Fibroblast of lung (primary cell): ENCODE measurements around the gene MAST1. TPM values are rescaled to one million over a fixed set of nuclear protein-coding genes. Genes with fewer than 3 reads are reported as not detected.

Experiments used
- DNase-seq, 2 donors: peaks; one replicate each; pipeline versions ENCODE4 v3.0.0 to v3.0.0-alpha.2; 2010; ENCODE audit warnings: low read depth in 2 of 2
- H2AFZ ChIP-seq: 2 replicates; pipeline ENCODE4 v1.5.1; 2012; ENCODE audit warnings: low read length, control low read depth, inconsistent platforms
- H3K27ac ChIP-seq: 2 replicates; pipeline ENCODE4 v1.5.1; 2011; ENCODE audit warnings: low read length, control low read depth; ENCODE audit not compliant: insufficient read depth
- H3K27me3 ChIP-seq: 2 replicates; pipeline ENCODE4 v1.5.1; 2011; ENCODE audit warnings: mild to moderate bottlenecking, low read length; ENCODE audit not compliant: control insufficient read depth, insufficient read depth
- H3K36me3 ChIP-seq: 2 replicates; pipeline ENCODE4 v1.5.1; 2011; ENCODE audit warnings: low read length; ENCODE audit not compliant: control insufficient read depth, insufficient read depth
- H3K4me1 ChIP-seq: 2 replicates; pipeline ENCODE4 v1.5.1; 2011; ENCODE audit warnings: low read length; ENCODE audit not compliant: control insufficient read depth, insufficient read depth; ENCODE audit errors: extremely low read depth
- H3K4me2 ChIP-seq: 2 replicates; pipeline ENCODE4 v1.5.1; 2011; ENCODE audit warnings: low read length, control low read depth; ENCODE audit not compliant: insufficient read depth; ENCODE audit errors: extremely low read depth
- H3K4me3 ChIP-seq, 4 experiments: fragments of 200-600 bp in 1 of 4; sonication (generic) in 1 of 4; replicated peaks in 1 of 4; 2 replicates each; pipeline ENCODE4 v1.5.1; 2011 to 2016; ENCODE audit warnings: low read length in 4 of 4, low read depth in 3 of 4, mild to moderate bottlenecking in 3 of 4, control low read depth in 2 of 4, inconsistent platforms in 1 of 4, mixed read lengths in 1 of 4; ENCODE audit not compliant: insufficient read depth in 1 of 4; ENCODE audit errors: control extremely low read depth in 1 of 4
- H3K79me2 ChIP-seq: 2 replicates; pipeline ENCODE4 v1.5.1; 2012; ENCODE audit warnings: mild to moderate bottlenecking, low read length, inconsistent platforms; ENCODE audit not compliant: control insufficient read depth, insufficient read depth
- H3K9ac ChIP-seq: 2 replicates; pipeline ENCODE4 v1.5.1; 2011; ENCODE audit warnings: mild to moderate bottlenecking, low read length, control low read depth; ENCODE audit not compliant: insufficient read depth
- H3K9me3 ChIP-seq: 2 replicates; pipeline ENCODE4 v1.5.1; 2012; ENCODE audit warnings: low read depth, low read length; ENCODE audit not compliant: control insufficient read depth, insufficient read depth
- H4K20me1 ChIP-seq: 2 replicates; pipeline ENCODE4 v1.5.1; 2011; ENCODE audit warnings: low read length; ENCODE audit not compliant: control insufficient read depth, insufficient read depth; ENCODE audit errors: extremely low read depth
- EZH2 ChIP-seq: IDR thresholded peaks from 2 replicates; pipeline ENCODE4 v1.5.1; 2012; ENCODE audit warnings: low read length, control low read depth, mild to moderate bottlenecking; ENCODE audit errors: missing control alignments
- polyA plus RNA-seq, 2 donors: library from polyadenylated mRNA; depleted of rRNA in 1 of 2; stranded (reverse) in 1 of 2; unstranded in 1 of 2; fragments of >200 nt; gene quantifications; 2 replicates each; pipeline ENCODE4 v1.2.1, GENCODE V29; 2011 to 2012; ENCODE audit warnings: missing spikeins in 1 of 2
- total RNA-seq: library from RNA; depleted of rRNA; stranded (reverse); fragments of >200 nt; gene quantifications from 2 replicates; pipeline ENCODE4 v1.2.1, GENCODE V29; 2014
- TF ChIP-seq, protein P1 (sequence below), 2 donors: IDR thresholded peaks in 1 of 2; conservative IDR thresholded peaks in 1 of 2; 1 replicate in 1 of 2; 2 replicates in 1 of 2; pipeline ENCODE4 v1.5.1; 2011 to 2012; ENCODE audit warnings: low read length in 2 of 2, control low read depth in 1 of 2, inconsistent platforms in 1 of 2, low read depth in 1 of 2, mild to moderate bottlenecking in 1 of 2

The MAST1 gene
- total and polyA plus RNA-seq, 2 donors (not counting 1 experiment from before 2014, with no cell fraction given) = 0.30 to 1.3 TPM

- H3K27me3 ChIP-seq = no peaks in the 10 kb centered on the region
- no peak overlapping the region for H3K9ac ChIP-seq
- TF ChIP-seq EZH2 = no peak
- TF ChIP-seq, protein P1, sequence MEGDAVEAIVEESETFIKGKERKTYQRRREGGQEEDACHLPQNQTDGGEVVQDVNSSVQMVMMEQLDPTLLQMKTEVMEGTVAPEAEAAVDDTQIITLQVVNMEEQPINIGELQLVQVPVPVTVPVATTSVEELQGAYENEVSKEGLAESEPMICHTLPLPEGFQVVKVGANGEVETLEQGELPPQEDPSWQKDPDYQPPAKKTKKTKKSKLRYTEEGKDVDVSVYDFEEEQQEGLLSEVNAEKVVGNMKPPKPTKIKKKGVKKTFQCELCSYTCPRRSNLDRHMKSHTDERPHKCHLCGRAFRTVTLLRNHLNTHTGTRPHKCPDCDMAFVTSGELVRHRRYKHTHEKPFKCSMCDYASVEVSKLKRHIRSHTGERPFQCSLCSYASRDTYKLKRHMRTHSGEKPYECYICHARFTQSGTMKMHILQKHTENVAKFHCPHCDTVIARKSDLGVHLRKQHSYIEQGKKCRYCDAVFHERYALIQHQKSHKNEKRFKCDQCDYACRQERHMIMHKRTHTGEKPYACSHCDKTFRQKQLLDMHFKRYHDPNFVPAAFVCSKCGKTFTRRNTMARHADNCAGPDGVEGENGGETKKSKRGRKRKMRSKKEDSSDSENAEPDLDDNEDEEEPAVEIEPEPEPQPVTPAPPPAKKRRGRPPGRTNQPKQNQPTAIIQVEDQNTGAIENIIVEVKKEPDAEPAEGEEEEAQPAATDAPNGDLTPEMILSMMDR (conservative IDR thresholded peaks at IDR 0.05 in 1 of 2, IDR thresholded peaks at IDR 0.05 in 1 of 2; ENCODE audit: low read depth in 1 of 2, low read length in 2 of 2) = no peak
- no peak for DNase-seq
- H4K20me1 ChIP-seq = no peaks in the 10 kb centered on the region
- H3K9me3 ChIP-seq = no peaks in the 10 kb centered on the region
- no peaks in the 10 kb centered on the region for H3K36me3 ChIP-seq
- no peak overlapping the region for H3K4me3 ChIP-seq
- no peak overlapping the region for H2AFZ ChIP-seq
- no peak overlapping the region for H3K27ac ChIP-seq
- H3K4me2 ChIP-seq = no peak overlapping the region
- peaks cover 3% of the 10 kb centered on the region for H3K4me1 ChIP-seq
- peaks cover 1% of the 10 kb centered on the region for H3K79me2 ChIP-seq
These were observed 58.1 kb downstream of the MAST1 start for GRCh38 chr19:12896460-12896859.

DNA sequence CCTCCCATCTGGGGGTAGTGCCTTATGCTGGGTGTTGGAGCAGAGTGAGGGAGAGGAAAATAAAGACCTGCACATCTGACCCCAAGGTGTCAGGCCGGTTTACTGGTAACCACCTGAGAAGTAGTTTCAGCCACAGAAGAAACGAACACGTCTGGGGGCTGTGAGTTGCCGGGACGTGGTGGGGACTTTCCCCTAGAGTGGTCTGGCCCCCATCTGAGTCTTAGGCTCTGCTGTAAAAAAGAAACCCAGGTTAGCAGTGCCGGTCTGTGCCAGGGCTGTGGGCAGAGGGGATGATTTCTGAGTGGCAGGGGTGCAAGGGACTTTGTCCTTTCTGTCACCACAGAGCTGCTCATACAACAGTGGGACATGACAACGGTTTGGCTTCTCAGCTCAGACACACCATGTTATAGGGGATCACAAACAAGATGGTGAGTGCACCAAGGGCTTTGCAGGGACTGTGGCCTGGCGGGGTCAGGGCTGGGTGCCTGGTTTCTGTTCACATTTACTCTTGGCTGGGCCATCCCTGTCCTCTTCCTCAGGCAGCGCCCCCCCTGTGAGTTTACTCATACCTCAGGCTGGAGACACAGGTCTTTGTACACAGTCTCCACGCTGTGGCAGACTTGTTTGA, 61.7 kb downstream of the MAST1 start:
- no peaks in the 10 kb centered on the region for H3K4me1 ChIP-seq
- no peak overlapping the region for H3K27ac ChIP-seq
- H3K9me3 ChIP-seq = no peaks in the 10 kb centered on the region
- DNase-seq = no peak
- H4K20me1 ChIP-seq = no peaks in the 10 kb centered on the region
- no peak overlapping the region for H3K4me2 ChIP-seq
- no peak overlapping the region for H3K9ac ChIP-seq
- no peaks in the 10 kb centered on the region for H3K36me3 ChIP-seq
- no peaks in the 10 kb centered on the region for H3K79me2 ChIP-seq
- no peaks in the 10 kb centered on the region for H3K27me3 ChIP-seq
- H3K4me3 ChIP-seq = no peak overlapping the region
- TF ChIP-seq, protein P1 (conservative IDR thresholded peaks at IDR 0.05 in 1 of 2, IDR thresholded peaks at IDR 0.05 in 1 of 2; ENCODE audit: low read depth in 1 of 2, low read length in 2 of 2) = no peak
- TF ChIP-seq EZH2 = no peak
- no peak overlapping the region for H2AFZ ChIP-seq

- Histone ChIP-seq H3K4me2 (no peak overlapping the region), H3K4me3 (no peak overlapping the region), H3K36me3 (no peaks in the 10 kb centered on the region), H2AFZ (no peak overlapping the region), H3K27ac (no peak overlapping the region), H3K9ac (no peak overlapping the region), H4K20me1 (no peaks in the 10 kb centered on the region), H3K79me2 (no peaks in the 10 kb centered on the region), H3K4me1 (no peaks in the 10 kb centered on the region), H3K27me3 (no peaks in the 10 kb centered on the region), H3K9me3 (no peaks in the 10 kb centered on the region)
- TF ChIP-seq, protein P1 (conservative IDR thresholded peaks at IDR 0.05 in 1 of 2, IDR thresholded peaks at IDR 0.05 in 1 of 2; ENCODE audit: low read depth in 1 of 2, low read length in 2 of 2) = no peak
- no peak for TF ChIP-seq EZH2
- no peak for DNase-seq
These were observed 68.9 kb downstream of the MAST1 start for GRCh38 chr19:12907166-12907565.
